Measurements from ENCODE around the gene ACTN4. TPM values are rescaled to one million over a fixed set of nuclear protein-coding genes. Genes with fewer than 3 reads are reported as not detected.

Gene ACTN4
- total RNA-seq, 1 donor, result 229 TPM

DNA sequence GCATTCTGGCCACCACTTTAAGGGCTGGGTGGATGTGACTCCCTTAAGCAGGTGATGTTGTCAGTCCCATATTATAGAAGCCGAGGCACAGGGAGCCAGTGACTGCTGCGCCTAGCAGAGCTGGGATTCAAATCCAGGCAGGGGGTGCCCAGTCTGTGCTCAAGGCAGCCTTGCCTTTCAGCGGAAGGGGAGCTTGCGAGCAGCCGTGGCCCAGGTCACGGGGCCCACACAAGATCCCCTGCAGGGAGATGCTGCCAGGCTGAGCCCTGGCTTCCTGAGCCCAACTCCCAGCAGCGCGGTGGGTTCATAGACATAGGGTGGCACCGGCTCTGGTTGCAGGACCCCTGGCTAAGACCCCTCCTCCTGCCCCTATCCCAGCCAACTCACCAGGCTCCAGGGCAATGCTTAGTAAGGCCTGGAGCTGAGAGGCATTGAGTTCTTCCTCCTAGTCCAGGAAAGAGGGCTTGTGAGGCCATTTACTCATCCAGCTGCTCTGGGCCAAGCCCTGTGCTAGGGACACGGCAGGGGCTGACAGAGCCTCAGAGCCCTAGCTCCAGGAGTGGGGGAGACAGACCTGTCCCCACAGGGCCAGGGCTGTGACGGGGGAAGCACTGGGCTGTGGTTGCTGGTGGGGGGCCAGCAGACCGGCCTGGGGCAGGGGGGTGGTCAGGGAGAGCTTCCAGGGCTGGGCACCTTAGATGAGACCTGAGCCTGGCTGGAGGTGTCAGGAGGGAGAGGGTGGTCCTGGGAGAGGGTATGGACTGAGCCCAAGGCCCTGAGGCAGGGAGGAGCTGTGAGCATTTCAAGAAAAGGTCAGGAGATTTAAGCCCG lies 87.2 kb downstream of the ACTN4 start:
- Histone ChIP-seq H3K9me3 (ENCODE audit: low read depth, low read length) (no peaks in the 10 kb centered on the region), H3K27ac (ENCODE audit: low read depth, low read length) (no peak overlapping the region), H3K4me3 (ENCODE audit: insufficient read depth, low read length) (no peak overlapping the region), H3K4me1 (ENCODE audit: insufficient read depth, low read length) (peaks cover 3% of the 10 kb centered on the region), H2AFZ (ENCODE audit: low read length) (no peak overlapping the region), H3K4me2 (ENCODE audit: insufficient read depth, low read length) (no peak overlapping the region), H3K36me3 (ENCODE audit: insufficient read depth, low read length) (peaks cover 31% of the 10 kb centered on the region), H3K79me2 (ENCODE audit: insufficient read depth, low read length) (no peaks in the 10 kb centered on the region), H4K20me1 (ENCODE audit: insufficient read depth, low read length) (peaks cover 7% of the 10 kb centered on the region), H3K27me3 (ENCODE audit: insufficient read depth, low read length) (no peaks in the 10 kb centered on the region)
- DNase-seq (ENCODE audit: insufficient read length, low spot score, missing footprints), result peak; percentile 94
- TF ChIP-seq CTCF (IDR thresholded peaks at IDR 0.05; ENCODE audit: extremely low read depth, low read depth, low read length), result no peak

DNA sequence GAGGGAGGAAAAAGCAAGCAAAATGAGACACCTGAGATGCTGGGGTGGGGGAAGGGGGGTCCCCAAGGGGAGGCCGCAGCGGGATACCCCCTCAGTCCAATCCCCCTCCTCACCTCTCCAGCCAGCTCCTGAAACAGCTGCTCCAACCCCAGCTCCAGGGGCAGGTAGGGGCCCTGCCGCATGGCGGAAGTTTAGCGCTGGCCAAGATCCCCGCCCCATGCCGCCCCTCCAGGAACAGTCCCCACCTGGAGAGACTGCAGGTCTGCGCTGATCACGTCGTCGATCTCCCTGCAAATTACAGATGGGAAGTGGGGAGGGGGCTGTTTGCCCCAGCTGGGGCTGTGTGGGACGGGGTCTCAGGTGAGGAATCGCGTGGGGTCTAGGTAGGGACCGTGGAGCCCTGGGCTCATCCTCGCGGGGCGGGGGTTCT lies 87.8 kb downstream of the ACTN4 start:
- Histone ChIP-seq H3K27ac (ENCODE audit: low read depth, low read length) (no peak overlapping the region), H2AFZ (ENCODE audit: low read length) (no peak overlapping the region), H3K4me2 (ENCODE audit: insufficient read depth, low read length) (no peak overlapping the region)

DNA sequence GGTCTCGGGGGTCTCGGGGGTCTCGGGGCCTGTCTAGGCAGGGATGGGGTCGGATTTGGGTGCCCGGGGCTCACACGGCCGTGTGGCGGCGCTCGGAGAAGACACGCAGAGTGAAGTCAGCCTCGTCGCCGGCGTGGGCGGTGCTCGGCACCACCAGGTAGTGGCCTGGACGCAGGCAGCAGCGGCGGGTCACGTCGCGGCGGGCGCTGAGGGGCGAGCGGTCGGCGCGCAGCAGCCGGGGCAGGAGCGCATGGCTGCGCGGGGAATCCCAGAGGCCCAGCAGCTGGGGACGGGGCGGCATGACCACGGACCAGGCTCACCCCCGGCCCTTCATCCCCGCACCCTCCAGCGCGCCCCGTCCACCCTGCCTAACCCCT lies 88.6 kb downstream of the ACTN4 start:
- no peak for TF ChIP-seq CTCF (IDR thresholded peaks at IDR 0.05; ENCODE audit: extremely low read depth, low read depth, low read length)
- Histone ChIP-seq H3K27ac (ENCODE audit: low read depth, low read length) (no peak overlapping the region), H4K20me1 (ENCODE audit: insufficient read depth, low read length) (peaks cover 7% of the 10 kb centered on the region), H3K9me3 (ENCODE audit: low read depth, low read length) (no peaks in the 10 kb centered on the region), H3K36me3 (ENCODE audit: insufficient read depth, low read length) (peaks cover 18% of the 10 kb centered on the region), H3K4me2 (ENCODE audit: insufficient read depth, low read length) (peak overlapping the region; percentile 55), H2AFZ (ENCODE audit: low read length) (no peak overlapping the region), H3K79me2 (ENCODE audit: insufficient read depth, low read length) (no peaks in the 10 kb centered on the region), H3K27me3 (ENCODE audit: insufficient read depth, low read length) (no peaks in the 10 kb centered on the region), H3K4me1 (ENCODE audit: insufficient read depth, low read length) (peaks cover 3% of the 10 kb centered on the region), H3K4me3 (ENCODE audit: insufficient read depth, low read length) (peak overlapping the region; percentile 51)
- DNase-seq (ENCODE audit: insufficient read length, low spot score, missing footprints), result peak; percentile 91

More for the DNA sequence above, 87.8 kb downstream of the ACTN4 start:
- Histone ChIP-seq H3K36me3 (ENCODE audit: insufficient read depth, low read length) (peaks cover 24% of the 10 kb centered on the region), H3K79me2 (ENCODE audit: insufficient read depth, low read length) (no peaks in the 10 kb centered on the region), H3K9me3 (ENCODE audit: low read depth, low read length) (no peaks in the 10 kb centered on the region), H4K20me1 (ENCODE audit: insufficient read depth, low read length) (peaks cover 7% of the 10 kb centered on the region), H3K4me1 (ENCODE audit: insufficient read depth, low read length) (peaks cover 3% of the 10 kb centered on the region), H3K27me3 (ENCODE audit: insufficient read depth, low read length) (no peaks in the 10 kb centered on the region), H3K4me3 (ENCODE audit: insufficient read depth, low read length) (no peak overlapping the region)
- peak; percentile 92 for DNase-seq (ENCODE audit: insufficient read length, low spot score, missing footprints)
- no peak for TF ChIP-seq CTCF (IDR thresholded peaks at IDR 0.05; ENCODE audit: extremely low read depth, low read depth, low read length)

GRCh38 chr19:38736413-38737280 lies 89.2 kb downstream of the ACTN4 start:
- Histone ChIP-seq H3K9me3 (ENCODE audit: low read depth, low read length) (no peaks in the 10 kb centered on the region), H3K36me3 (ENCODE audit: insufficient read depth, low read length) (peaks cover 11% of the 10 kb centered on the region), H4K20me1 (ENCODE audit: insufficient read depth, low read length) (peaks cover 2% of the 10 kb centered on the region), H3K27me3 (ENCODE audit: insufficient read depth, low read length) (no peaks in the 10 kb centered on the region), H2AFZ (ENCODE audit: low read length) (no peak overlapping the region), H3K79me2 (ENCODE audit: insufficient read depth, low read length) (no peaks in the 10 kb centered on the region), H3K4me2 (ENCODE audit: insufficient read depth, low read length) (no peak overlapping the region), H3K4me3 (ENCODE audit: insufficient read depth, low read length) (no peak overlapping the region), H3K27ac (ENCODE audit: low read depth, low read length) (no peak overlapping the region), H3K4me1 (ENCODE audit: insufficient read depth, low read length) (peaks cover 3% of the 10 kb centered on the region)
- TF ChIP-seq CTCF (IDR thresholded peaks at IDR 0.05; ENCODE audit: extremely low read depth, low read depth, low read length), result no peak
- DNase-seq (ENCODE audit: insufficient read length, low spot score, missing footprints), result peak; percentile 88
